HG02970 (cell line): ENCODE data around the gene CCDC169.

ENCODE experiments used
- ATAC-seq: cut with Tn5 transposase; IDR thresholded peaks from one replicate; pipeline ENCODE4 v1.9.1; 2021; ENCODE audit warnings: mild to moderate bottlenecking, moderate library complexity, moderate number of reproducible peaks; ENCODE audit not compliant: unreplicated experiment, low FRiP score

The CCDC169 gene

GRCh38 chr13:36248700-36249099 is 48.9 kb downstream of the CCDC169 start:
- no peak for ATAC-seq

DNA sequence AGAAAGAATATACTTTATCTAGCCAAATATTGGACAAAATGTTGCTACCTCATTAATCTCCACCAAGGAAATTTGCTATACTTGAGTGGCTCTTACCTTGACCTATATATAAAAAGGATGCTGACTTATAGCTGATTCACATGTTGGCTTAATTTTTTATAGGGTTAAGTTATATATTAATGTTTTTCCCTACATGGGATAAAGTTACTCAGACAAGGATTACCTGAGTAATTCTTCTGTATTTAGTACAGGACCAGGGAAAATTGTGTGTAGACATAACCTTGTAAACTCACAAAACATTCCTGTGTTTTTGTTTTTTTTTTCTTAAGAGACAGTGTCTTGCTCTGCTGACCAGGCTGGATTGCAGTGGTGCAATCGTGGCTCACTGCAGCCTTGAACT is 52.6 kb downstream of the CCDC169 start:
- no peak for ATAC-seq

GRCh38 chr13:36244073-36244472 is 53.5 kb downstream of the CCDC169 start:
- no peak for ATAC-seq

GRCh38 chr13:36242761-36243160 is 54.9 kb downstream of the CCDC169 start:
- no peak for ATAC-seq

DNA sequence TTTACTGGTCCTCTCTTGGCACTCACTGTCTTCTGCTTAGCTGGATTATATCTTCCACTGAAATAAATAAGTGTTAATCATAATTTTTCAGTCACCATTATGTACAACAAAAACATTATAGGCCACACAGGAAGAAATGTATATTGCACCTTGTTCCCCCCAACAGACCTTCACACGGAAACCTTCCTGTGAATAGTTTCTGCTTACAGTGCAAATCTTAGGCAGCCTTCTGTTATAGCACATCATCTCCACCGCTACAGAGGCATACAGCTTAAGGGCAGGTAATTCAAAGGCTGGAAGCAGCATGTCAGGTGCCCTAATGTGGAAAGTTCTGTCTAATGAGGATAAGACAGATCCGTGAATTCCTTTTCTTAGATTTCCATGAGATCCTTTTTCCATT is 66.4 kb downstream of the CCDC169 start:
- ATAC-seq = no peak

- ATAC-seq = no peak
These were observed 72.9 kb downstream of the CCDC169 start for GRCh38 chr13:36224730-36225129.

GRCh38 chr13:36219883-36220282 is 77.7 kb downstream of the CCDC169 start:
- no peak for ATAC-seq

- ATAC-seq = no peak
These were observed 80.2 kb downstream of the CCDC169 start for GRCh38 chr13:36217456-36217855.

- ATAC-seq = no peak
These were observed 83.3 kb downstream of the CCDC169 start, which contains the start of gene SOHLH2 for GRCh38 chr13:36214163-36214921. SOHLH2 (minus strand) TSS chr13:36214556; CDS start chr13:36214526, 30 bp downstream.

- ATAC-seq = no peak
These were observed 84.8 kb downstream of the CCDC169 start for GRCh38 chr13:36212789-36213188.

GRCh38 chr13:36211567-36211966 is 86.0 kb downstream of the CCDC169 start:
- ATAC-seq = no peak

GRCh38 chr13:36210738-36211137 is 86.9 kb downstream of the CCDC169 start:
- no peak for ATAC-seq

- ATAC-seq = no peak
These were observed 89.9 kb downstream of the CCDC169 start for GRCh38 chr13:36207672-36208071.

- no peak for ATAC-seq
These were observed 104.3 kb downstream of the CCDC169 start for GRCh38 chr13:36193151-36193855.

DNA sequence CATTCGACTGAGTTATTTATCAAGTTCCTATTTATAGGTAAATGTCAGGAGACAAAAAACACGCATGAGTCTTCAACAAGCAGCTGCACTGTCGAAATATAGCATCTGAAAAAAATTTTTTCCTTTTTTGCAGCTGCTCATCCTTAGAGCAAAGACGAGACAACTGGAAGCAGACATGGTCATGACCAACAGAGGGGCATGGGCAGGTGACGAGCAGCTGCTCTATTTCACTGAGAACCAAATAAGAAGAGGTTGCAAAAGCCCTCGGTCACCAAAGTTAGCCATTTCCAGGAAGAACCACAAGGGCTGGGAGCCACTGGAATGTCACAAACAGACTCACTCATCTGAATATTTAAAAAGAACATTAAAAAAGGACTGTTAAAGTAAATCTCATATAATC is 105.4 kb downstream of the CCDC169 start:
- ATAC-seq = no peak

- ATAC-seq = no peak
These were observed 106.8 kb downstream of the CCDC169 start for GRCh38 chr13:36190771-36191170.

- ATAC-seq = no peak
These were observed 109.2 kb downstream of the CCDC169 start for GRCh38 chr13:36188441-36188840.

DNA sequence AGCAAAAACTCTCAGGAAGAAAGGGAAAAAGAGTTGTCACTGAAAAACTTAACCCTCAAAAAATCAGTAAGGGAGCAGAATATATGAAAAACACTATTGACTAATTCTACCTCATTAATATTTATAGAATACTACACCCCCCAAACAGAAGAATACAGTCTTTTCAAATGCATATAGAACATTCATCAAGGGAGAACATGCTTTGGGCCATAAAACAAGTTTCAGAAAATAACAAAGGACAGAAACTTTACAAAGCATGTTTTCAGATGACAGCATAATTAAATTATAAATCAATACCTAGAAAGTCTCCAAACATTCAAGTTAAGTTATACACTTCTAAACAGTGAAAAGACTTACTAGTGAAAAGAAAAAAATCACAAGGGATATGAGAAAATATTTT is 113.7 kb downstream of the CCDC169 start:
- ATAC-seq = no peak
